T-helper 2 cell treated with Interferon-gamma antibody and Interleukin-4, amounts not matched to agents 5 μg/mL and 100 μg/mL, for 36 hours (primary cell): ENCODE measurements around the gene YES1.
"Not testable (repeated sequence)": the region's sequence is repeated elsewhere in the genome, so short reads cannot be mapped to it uniquely, and the experiment has no call there.

Experiments
- DNase-seq: peaks from one replicate; pipeline ENCODE4 v3.0.0; 2021; ENCODE audit warnings: low spot score
- H3K27ac Mint-ChIP-seq: one replicate; pipeline ENCODE4 v1.8.0; 2021; ENCODE audit warnings: mild to moderate bottlenecking, mixed read lengths
- H3K27me3 Mint-ChIP-seq: one replicate; pipeline ENCODE4 v1.8.0; 2021; ENCODE audit warnings: low read depth, mixed read lengths
- H3K36me3 Mint-ChIP-seq: one replicate; pipeline ENCODE4 v1.8.0; 2021; ENCODE audit warnings: low read depth, mixed read lengths
- H3K4me1 Mint-ChIP-seq: one replicate; pipeline ENCODE4 v1.8.0; 2021; ENCODE audit warnings: low read depth, mixed read lengths
- H3K4me3 Mint-ChIP-seq: one replicate; pipeline ENCODE4 v1.8.0; 2022; ENCODE audit warnings: mild to moderate bottlenecking, moderate library complexity, mixed read lengths
- H3K9me3 Mint-ChIP-seq: one replicate; pipeline ENCODE4 v1.8.0; 2021; ENCODE audit warnings: mixed read lengths

The YES1 gene

GRCh38 chr18:813172-814071, 1.4 kb upstream of the YES1 start:
- Mint-ChIP-seq H3K4me1 (peaks cover 64% of the 10 kb centered on the region), H3K27me3 (no peaks in the 10 kb centered on the region), H3K9me3 (no peaks in the 10 kb centered on the region), H3K4me3 (peak overlapping the region; percentile 85), H3K27ac (peak overlapping the region; percentile 98), H3K36me3 (peaks cover 14% of the 10 kb centered on the region)
- DNase-seq, result peak; percentile 60

- peak; percentile 82 for DNase-seq
- Mint-ChIP-seq H3K4me1 (peaks cover 71% of the 10 kb centered on the region), H3K27me3 (no peaks in the 10 kb centered on the region), H3K27ac (peak overlapping the region; percentile 98), H3K4me3 (peak overlapping the region; percentile 85), H3K36me3 (peaks cover 15% of the 10 kb centered on the region), H3K9me3 (no peaks in the 10 kb centered on the region)
These were observed 532 bp upstream of the YES1 start for GRCh38 chr18:812376-813171.

- no peak for DNase-seq
- Mint-ChIP-seq H3K36me3 (peaks cover 15% of the 10 kb centered on the region), H3K4me3 (peak overlapping the region; percentile 96), H3K4me1 (peaks cover 74% of the 10 kb centered on the region), H3K27ac (peak overlapping the region; percentile 96), H3K9me3 (no peaks in the 10 kb centered on the region), H3K27me3 (no peaks in the 10 kb centered on the region)
These were observed 705 bp downstream of the YES1 start for GRCh38 chr18:811182-811891.

- H3K4me1 Mint-ChIP-seq, result peaks cover 74% of the 10 kb centered on the region
- H3K4me3 Mint-ChIP-seq, result peak overlapping the region; percentile 96
- H3K27me3 Mint-ChIP-seq, result no peaks in the 10 kb centered on the region
- no peaks in the 10 kb centered on the region for H3K9me3 Mint-ChIP-seq
- no peak for DNase-seq
- H3K36me3 Mint-ChIP-seq, result peaks cover 15% of the 10 kb centered on the region
- H3K27ac Mint-ChIP-seq, result peak overlapping the region; percentile 70
These were observed 1.9 kb downstream of the YES1 start for GRCh38 chr18:809985-810642.

GRCh38 chr18:809228-809627, 2.8 kb downstream of the YES1 start:
- H3K27ac Mint-ChIP-seq, H3K27me3 Mint-ChIP-seq, H3K9me3 Mint-ChIP-seq, DNase-seq: not testable (repeated sequence)
- H3K36me3 Mint-ChIP-seq, result peaks cover 12% of the 10 kb centered on the region
- peak overlapping the region; percentile 96 for H3K4me3 Mint-ChIP-seq
- H3K4me1 Mint-ChIP-seq, result peaks cover 70% of the 10 kb centered on the region

- Mint-ChIP-seq H3K9me3 (no peaks in the 10 kb centered on the region), H3K36me3 (peaks cover 13% of the 10 kb centered on the region), H3K27me3 (no peaks in the 10 kb centered on the region), H3K4me3 (peak overlapping the region; percentile 62), H3K27ac (peak overlapping the region; percentile 50), H3K4me1 (peaks cover 64% of the 10 kb centered on the region)
- DNase-seq, result no peak
These were observed 3.5 kb downstream of the YES1 start for GRCh38 chr18:808502-808901.

- Mint-ChIP-seq H3K9me3 (no peaks in the 10 kb centered on the region), H3K4me3 (peak overlapping the region; percentile 62), H3K36me3 (peaks cover 14% of the 10 kb centered on the region), H3K27ac (peak overlapping the region; percentile 50), H3K4me1 (peaks cover 64% of the 10 kb centered on the region), H3K27me3 (no peaks in the 10 kb centered on the region)
- DNase-seq, result no peak
These were observed 4.0 kb downstream of the YES1 start for GRCh38 chr18:808086-808485.

- H3K36me3 Mint-ChIP-seq, result peaks cover 14% of the 10 kb centered on the region
- H3K27ac Mint-ChIP-seq, result peak overlapping the region; percentile 85
- H3K27me3 Mint-ChIP-seq, result no peaks in the 10 kb centered on the region
- no peak for DNase-seq
- H3K4me1 Mint-ChIP-seq, result peaks cover 64% of the 10 kb centered on the region
- H3K9me3 Mint-ChIP-seq, result no peaks in the 10 kb centered on the region
- H3K4me3 Mint-ChIP-seq, result peak overlapping the region; percentile 79
These were observed 6.3 kb downstream of the YES1 start for GRCh38 chr18:805755-806110.

GRCh38 chr18:805008-805754, 6.9 kb downstream of the YES1 start:
- Mint-ChIP-seq H3K4me1 (peaks cover 63% of the 10 kb centered on the region), H3K36me3 (peaks cover 19% of the 10 kb centered on the region), H3K27ac (peak overlapping the region; percentile 85)

GRCh38 chr18:801137-801536, 10.9 kb downstream of the YES1 start:
- Mint-ChIP-seq H3K27me3 (no peaks in the 10 kb centered on the region), H3K4me1 (peaks cover 51% of the 10 kb centered on the region)

More at GRCh38 chr18:805008-805754, 6.9 kb downstream of the YES1 start:
- peak overlapping the region; percentile 79 for H3K4me3 Mint-ChIP-seq
- no peaks in the 10 kb centered on the region for H3K9me3 Mint-ChIP-seq
- no peaks in the 10 kb centered on the region for H3K27me3 Mint-ChIP-seq
- DNase-seq, result no peak

GRCh38 chr18:799943-800342, 12.1 kb downstream of the YES1 start:
- H3K27me3 Mint-ChIP-seq, result no peaks in the 10 kb centered on the region
- peaks cover 16% of the 10 kb centered on the region for H3K36me3 Mint-ChIP-seq
- peaks cover 47% of the 10 kb centered on the region for H3K4me1 Mint-ChIP-seq
- H3K27ac Mint-ChIP-seq, result no peak overlapping the region
- DNase-seq, result no peak
- H3K9me3 Mint-ChIP-seq, result no peaks in the 10 kb centered on the region
- no peak overlapping the region for H3K4me3 Mint-ChIP-seq

More at GRCh38 chr18:801137-801536, 10.9 kb downstream of the YES1 start:
- Mint-ChIP-seq H3K27ac (no peak overlapping the region), H3K36me3 (peaks cover 11% of the 10 kb centered on the region), H3K9me3 (no peaks in the 10 kb centered on the region), H3K4me3 (no peak overlapping the region)
- DNase-seq, result no peak

GRCh38 chr18:795383-795782, 16.7 kb downstream of the YES1 start:
- H3K9me3 Mint-ChIP-seq, DNase-seq, H3K27me3 Mint-ChIP-seq, H3K36me3 Mint-ChIP-seq, H3K4me3 Mint-ChIP-seq, H3K27ac Mint-ChIP-seq: not testable (repeated sequence)
- H3K4me1 Mint-ChIP-seq, result peaks cover 35% of the 10 kb centered on the region

GRCh38 chr18:789397-789796, 22.6 kb downstream of the YES1 start:
- DNase-seq, result no peak
- Mint-ChIP-seq H3K27ac (no peak overlapping the region), H3K9me3 (no peaks in the 10 kb centered on the region), H3K4me3 (no peak overlapping the region), H3K27me3 (no peaks in the 10 kb centered on the region), H3K36me3 (no peaks in the 10 kb centered on the region), H3K4me1 (peaks cover 30% of the 10 kb centered on the region)
